H7 (cell line): ENCODE results near the gene NKIRAS1. TPM values are rescaled to one million over a fixed set of nuclear protein-coding genes. Genes with fewer than 3 reads are reported as not detected.
"Not testable (repeated sequence)": the region's sequence is repeated elsewhere in the genome, so short reads cannot be mapped to it uniquely, and the experiment has no call there.

Experiments used
- DNase-seq: peaks from one replicate; pipeline ENCODE4 v3.0.0; 2012
- H3K27me3 ChIP-seq: 2 replicates; pipeline ENCODE4 v1.6.0; 2011; ENCODE audit warnings: mild to moderate bottlenecking, low read length; ENCODE audit not compliant: control insufficient read depth, insufficient read depth
- H3K36me3 ChIP-seq: replicated peaks from 2 replicates; pipeline ENCODE4 v1.5.1; 2011; ENCODE audit warnings: low read length; ENCODE audit not compliant: control insufficient read depth, insufficient read depth
- H3K4me3 ChIP-seq: 2 replicates; pipeline ENCODE4 v1.5.1; 2011; ENCODE audit warnings: low read depth, mild to moderate bottlenecking, control low read depth, low read length, moderate library complexity; ENCODE audit not compliant: insufficient read depth
- total RNA-seq: library from RNA; depleted of rRNA; stranded (reverse); fragments of >200 nt; shearing (Covaris generic); gene quantifications from 2 replicates; pipeline ENCODE4 v1.2.3, GENCODE V29; 2014

The NKIRAS1 gene
- total RNA-seq, 1 experiment from 2014 or later, result 7.8 TPM

- Histone ChIP-seq H3K4me3 (no peak overlapping the region), H3K36me3 (peaks cover 4% of the 10 kb centered on the region; the same call in 1 of the 2 replicates), H3K27me3 (no peaks in the 10 kb centered on the region)
- no peak for DNase-seq
Observed at GRCh38 chr3:23923786-23924185, 7.0 kb upstream of the NKIRAS1 start.

- no peaks in the 10 kb centered on the region for H3K27me3 ChIP-seq
- H3K4me3 ChIP-seq, result no peak overlapping the region
- no peak for DNase-seq
- peaks cover 13% of the 10 kb centered on the region for H3K36me3 ChIP-seq
Observed at GRCh38 chr3:23921052-23921511, 4.3 kb upstream of the NKIRAS1 start.

- DNase-seq, result no peak
- H3K36me3 ChIP-seq, result peaks cover 13% of the 10 kb centered on the region
- H3K27me3 ChIP-seq, result no peaks in the 10 kb centered on the region
- no peak overlapping the region for H3K4me3 ChIP-seq
Observed at GRCh38 chr3:23920151-23920655, 3.4 kb upstream of the NKIRAS1 start.

GRCh38 chr3:23919628-23920027, 2.8 kb upstream of the NKIRAS1 start:
- H3K36me3 ChIP-seq, result peaks cover 13% of the 10 kb centered on the region
- no peak overlapping the region for H3K4me3 ChIP-seq
- H3K27me3 ChIP-seq, result no peaks in the 10 kb centered on the region
- no peak for DNase-seq

- not testable (repeated sequence) for H3K27me3 ChIP-seq, DNase-seq
Observed at GRCh38 chr3:23918331-23918730, 1.5 kb upstream of the NKIRAS1 start.

GRCh38 chr3:23917679-23918303, 1.0 kb upstream of the NKIRAS1 start:
- Histone ChIP-seq H3K4me3 (peak overlapping the region; percentile 95), H3K36me3 (peaks cover 13% of the 10 kb centered on the region)
- DNase-seq, H3K27me3 ChIP-seq: not testable (repeated sequence)

More at GRCh38 chr3:23918331-23918730, 1.5 kb upstream of the NKIRAS1 start:
- peak overlapping the region; percentile 95 for H3K4me3 ChIP-seq
- H3K36me3 ChIP-seq, result peaks cover 13% of the 10 kb centered on the region

GRCh38 chr3:23916152-23916885, 471 bp downstream of the NKIRAS1 start:
- Histone ChIP-seq H3K36me3 (peaks cover 13% of the 10 kb centered on the region), H3K27me3 (no peaks in the 10 kb centered on the region), H3K4me3 (peak overlapping the region; percentile 95)
- no peak for DNase-seq

GRCh38 chr3:23915537-23916108, 1.2 kb downstream of the NKIRAS1 start:
- DNase-seq, result peak; percentile 25
- Histone ChIP-seq H3K27me3 (no peaks in the 10 kb centered on the region), H3K36me3 (peaks cover 13% of the 10 kb centered on the region), H3K4me3 (peak overlapping the region; percentile 95)

- Histone ChIP-seq H3K4me3 (no peak overlapping the region), H3K27me3 (no peaks in the 10 kb centered on the region), H3K36me3 (peaks cover 10% of the 10 kb centered on the region)
- DNase-seq, result no peak
Observed at GRCh38 chr3:23913873-23914743, 2.7 kb downstream of the NKIRAS1 start.

- Histone ChIP-seq H3K36me3 (peaks cover 4% of the 10 kb centered on the region), H3K27me3 (no peaks in the 10 kb centered on the region), H3K4me3 (no peak overlapping the region)
- DNase-seq, result no peak
Observed at GRCh38 chr3:23913182-23913581, 3.6 kb downstream of the NKIRAS1 start.

- H3K4me3 ChIP-seq, DNase-seq, H3K36me3 ChIP-seq, H3K27me3 ChIP-seq: not testable (repeated sequence)
Observed at GRCh38 chr3:23912335-23912734, 4.5 kb downstream of the NKIRAS1 start.

GRCh38 chr3:23911397-23911796, 5.4 kb downstream of the NKIRAS1 start:
- Histone ChIP-seq H3K4me3 (no peak overlapping the region), H3K27me3 (no peaks in the 10 kb centered on the region), H3K36me3 (no peaks in the 10 kb centered on the region)
- DNase-seq, result no peak

GRCh38 chr3:23909341-23909740, 7.4 kb downstream of the NKIRAS1 start:
- no peak for DNase-seq
- no peak overlapping the region for H3K4me3 ChIP-seq
- no peaks in the 10 kb centered on the region for H3K36me3 ChIP-seq
- no peaks in the 10 kb centered on the region for H3K27me3 ChIP-seq

GRCh38 chr3:23904545-23904944, 12.2 kb downstream of the NKIRAS1 start:
- H3K4me3 ChIP-seq, result no peak overlapping the region
- H3K36me3 ChIP-seq, result peaks cover 2% of the 10 kb centered on the region; the same call in 1 of the 2 replicates
- H3K27me3 ChIP-seq, result no peaks in the 10 kb centered on the region
- no peak for DNase-seq
